ENCODE measurements around the gene UTRN.

GRCh38 chr6:144298916-144299315 lies 13.8 kb downstream of the UTRN start:
- TF ChIP-seq CTCF (optimal IDR thresholded peaks at IDR 0.05 in 1 of 3, IDR thresholded peaks at IDR 0.05 in 1 of 3, conservative IDR thresholded peaks at IDR 0.05 in 1 of 3; ENCODE audit: extremely low read depth in 1 of 3, insufficient read depth in 2 of 3, low read length in 3 of 3) (no peak), EZH2 (IDR thresholded peaks at IDR 0.05; ENCODE audit: low read length) (no peak)
